Activated naive CD4-positive, alpha-beta T cell treated with anti-CD3 and anti-CD28 coated beads, Interleukin-2, amount 50 U/mL, for 72 hours (primary cell): ENCODE measurements around the gene GALNS. TPM values are rescaled to one million over a fixed set of nuclear protein-coding genes. Genes with fewer than 3 reads are reported as not detected.
"Not testable (repeated sequence)": the region's sequence is repeated elsewhere in the genome, so short reads cannot be mapped to it uniquely, and the experiment has no call there.

Experiments used
- ATAC-seq, 2 donors: fragments of 150-1000 bp; cut with Tn5 transposase; 2 replicates each; pipeline ENCODE4 v1.10.0; 2021; ENCODE audit warnings: mild to moderate bottlenecking in 2 of 2, moderate library complexity in 2 of 2
- DNase-seq, 2 donors: peaks; one replicate each; pipeline ENCODE4 v3.0.0; 2021 to 2022; ENCODE audit warnings: low spot score in 2 of 2
- H3K27ac Mint-ChIP-seq, 2 donors: one replicate each; pipeline ENCODE4 v1.8.0; 2022; ENCODE audit warnings: mild to moderate bottlenecking in 2 of 2, mixed read lengths in 2 of 2
- H3K36me3 Mint-ChIP-seq, 2 donors: one replicate each; pipeline ENCODE4 v1.8.0; 2022; ENCODE audit warnings: mixed read lengths in 2 of 2
- H3K9me3 Mint-ChIP-seq, 2 donors: one replicate each; pipeline ENCODE4 v1.8.0; 2022; ENCODE audit warnings: mixed read lengths in 2 of 2
- total RNA-seq, 2 donors: library from RNA; stranded (reverse); gene quantifications; one replicate each; pipeline ENCODE4 v1.2.3, GENCODE V29; 2022

GALNS gene
- total RNA-seq, 2 donors from 2014 or later, result 29.3 to 50.3 TPM

DNA sequence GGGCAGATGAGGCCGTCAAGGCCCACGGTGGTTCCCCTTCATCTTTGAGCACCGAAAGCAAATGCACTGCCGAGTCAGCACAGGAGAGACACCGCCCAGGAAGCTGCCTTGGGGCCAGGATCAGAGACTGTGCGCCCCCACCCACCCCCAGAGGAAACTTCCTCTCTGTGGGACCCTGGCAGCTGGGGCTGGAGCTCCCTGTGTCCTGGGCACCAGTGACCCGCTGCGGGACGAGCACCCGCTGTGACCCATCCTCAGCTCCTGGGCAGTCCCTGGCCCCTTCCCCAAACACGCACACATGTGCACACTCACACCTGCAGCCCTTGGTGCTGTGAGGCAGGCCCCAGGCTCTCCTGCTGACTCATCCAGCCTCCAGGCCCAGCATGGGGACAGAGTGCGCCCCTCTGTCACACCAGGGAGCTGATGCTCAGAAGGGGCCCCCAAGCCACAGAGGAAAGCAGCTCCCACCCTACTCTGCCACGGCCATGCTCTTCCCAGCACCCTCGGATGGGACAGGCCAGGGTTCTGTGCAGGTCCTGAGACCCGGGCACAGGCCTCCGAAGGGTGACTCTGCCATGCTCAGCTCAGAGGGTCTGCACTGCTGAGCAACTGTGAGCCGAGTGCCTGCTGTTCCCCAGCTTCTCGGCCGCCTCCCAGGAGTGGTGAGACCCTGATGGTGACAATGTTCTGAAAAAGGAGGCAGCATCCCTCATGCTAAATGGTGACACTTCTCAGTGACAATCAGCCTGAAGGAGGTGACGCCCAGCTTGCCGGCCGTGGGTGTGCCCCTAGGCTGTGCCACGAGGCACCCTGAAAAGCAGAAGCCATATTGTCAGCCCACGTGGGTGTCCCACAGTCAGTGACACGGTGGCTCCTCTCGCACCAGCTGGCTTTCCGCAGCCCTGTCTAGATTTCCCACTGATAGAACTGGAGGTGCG lies 75.3 kb downstream of the GALNS start:
- peak; percentile 38 to 51 for ATAC-seq
- H3K36me3 Mint-ChIP-seq, result no peaks in the 10 kb centered on the region

DNA sequence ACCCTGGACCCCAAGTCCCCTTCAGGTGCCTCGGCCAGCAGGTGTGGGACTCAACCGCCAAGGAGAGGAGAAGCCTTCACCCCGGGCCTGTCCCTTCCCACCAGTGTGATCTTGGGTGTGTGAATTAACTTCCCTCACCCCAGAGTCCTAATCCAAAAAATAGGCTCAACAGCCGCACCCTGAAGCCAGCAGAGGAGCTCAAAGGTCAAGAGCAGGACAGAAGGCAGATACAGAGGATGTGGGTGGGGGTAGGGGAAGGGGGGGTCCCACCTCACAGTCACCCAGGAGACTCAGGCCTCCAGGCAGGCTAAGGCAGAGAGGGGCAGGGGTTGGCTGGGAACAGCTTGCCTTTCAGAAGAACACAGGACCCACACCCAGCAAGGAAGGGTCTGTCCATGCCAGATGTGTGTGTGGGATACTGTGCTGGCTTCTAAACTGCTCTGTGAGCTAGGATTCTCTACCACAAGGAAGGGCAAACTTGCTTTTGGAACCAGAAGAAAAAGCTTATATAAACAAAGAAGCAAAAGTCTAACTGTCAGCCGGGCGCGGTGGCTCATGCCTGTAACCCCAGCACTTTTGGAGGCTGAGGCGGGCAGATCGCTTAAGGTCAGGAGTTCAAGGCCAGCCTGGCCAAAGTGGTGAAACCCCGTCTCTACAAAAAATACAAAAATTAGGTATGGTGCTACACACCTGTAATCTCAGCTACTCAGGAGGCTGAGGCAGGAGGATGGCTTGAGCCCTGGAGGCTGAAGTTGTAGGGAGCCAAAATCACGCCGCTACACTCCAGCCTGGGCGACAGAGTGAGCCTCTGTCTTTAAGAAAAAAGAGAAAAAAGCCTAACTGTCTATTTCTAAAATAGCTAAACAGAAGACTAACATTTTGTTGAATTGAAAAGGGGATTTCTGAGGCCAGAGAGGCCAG lies 76.3 kb downstream of the GALNS start:
- ATAC-seq, result no peak
- Mint-ChIP-seq H3K9me3 (no peaks in the 10 kb centered on the region), H3K36me3 (no peaks in the 10 kb centered on the region), H3K27ac (peak overlapping the region; percentile 83 to 92)
- no peak for DNase-seq

More for the DNA sequence above, 75.3 kb downstream of the GALNS start:
- Mint-ChIP-seq H3K9me3 (no peaks in the 10 kb centered on the region), H3K27ac (peak overlapping the region; percentile 83 to 92)
- peak in 1 of 2 donors; percentile 43 for DNase-seq

DNA sequence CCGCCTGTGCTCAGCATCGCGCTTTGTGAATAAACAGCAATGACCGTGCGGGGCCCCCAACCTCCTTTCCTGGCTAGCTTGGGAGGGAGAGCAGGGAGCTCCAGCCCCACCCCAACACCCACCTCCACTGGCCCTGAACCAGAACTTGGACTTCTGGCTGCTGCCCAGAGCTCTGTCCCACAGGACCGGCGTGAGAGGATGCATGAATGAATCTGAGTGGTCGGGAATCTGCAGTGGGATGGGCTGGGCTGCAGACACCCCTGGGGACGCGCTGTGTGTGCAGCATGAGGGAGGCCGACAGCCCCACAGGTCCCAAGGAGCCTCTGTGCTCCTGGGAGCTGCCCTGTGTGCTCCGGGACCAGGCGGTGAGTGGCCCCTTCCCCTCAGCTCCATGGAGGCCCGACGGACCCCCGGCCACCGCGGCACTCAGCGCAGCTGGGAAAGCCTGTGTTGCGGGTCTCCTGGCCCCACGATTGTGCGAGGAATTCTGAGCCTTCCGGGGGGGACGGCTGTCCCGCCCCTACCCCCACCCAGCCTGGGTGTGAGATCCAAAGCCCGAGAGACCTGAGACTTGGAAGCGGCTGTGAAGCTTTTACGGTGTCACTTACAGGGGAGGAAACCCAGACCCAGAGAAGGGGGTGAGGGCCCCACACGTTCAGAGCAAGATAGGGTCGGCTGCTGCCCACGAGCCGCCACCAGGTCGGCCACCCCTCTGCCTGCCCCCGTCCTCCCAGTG lies 77.2 kb downstream of the GALNS start:
- no peak for DNase-seq
- ATAC-seq, result no peak

DNA sequence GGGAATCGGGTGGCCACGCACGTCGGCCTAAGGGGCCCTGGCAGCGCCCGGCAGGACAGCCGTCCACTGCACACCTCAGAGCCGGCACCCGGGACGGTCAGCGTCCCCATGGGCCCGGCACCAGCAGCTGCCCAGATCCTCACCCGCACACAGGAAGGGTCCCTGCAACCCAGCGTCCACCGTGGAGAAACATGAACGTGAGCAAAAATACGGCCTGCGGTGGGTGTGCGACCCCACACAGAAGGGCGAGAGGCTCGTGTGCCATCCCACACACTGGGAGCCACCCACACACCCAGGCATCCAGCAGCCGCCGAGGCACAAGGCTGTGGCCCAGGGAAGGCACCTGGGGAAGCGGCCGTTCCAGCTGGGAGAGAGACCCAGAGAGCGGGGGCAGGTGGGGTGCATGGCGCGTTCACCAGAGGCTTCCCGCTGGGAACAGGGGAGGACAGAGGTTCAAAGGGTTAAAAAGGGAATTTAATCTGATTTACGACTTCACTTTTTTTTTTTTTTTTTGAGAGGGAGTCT lies 78.1 kb downstream of the GALNS start:
- DNase-seq, result no peak
- H3K9me3 Mint-ChIP-seq, result no peaks in the 10 kb centered on the region
- ATAC-seq, result no peak
- H3K36me3 Mint-ChIP-seq, result no peaks in the 10 kb centered on the region
- H3K27ac Mint-ChIP-seq, result no peak overlapping the region

More for the DNA sequence above, 77.2 kb downstream of the GALNS start:
- Mint-ChIP-seq H3K36me3 (no peaks in the 10 kb centered on the region), H3K9me3 (no peaks in the 10 kb centered on the region), H3K27ac (peak overlapping the region in 1 of 2 donors; percentile 60)

DNA sequence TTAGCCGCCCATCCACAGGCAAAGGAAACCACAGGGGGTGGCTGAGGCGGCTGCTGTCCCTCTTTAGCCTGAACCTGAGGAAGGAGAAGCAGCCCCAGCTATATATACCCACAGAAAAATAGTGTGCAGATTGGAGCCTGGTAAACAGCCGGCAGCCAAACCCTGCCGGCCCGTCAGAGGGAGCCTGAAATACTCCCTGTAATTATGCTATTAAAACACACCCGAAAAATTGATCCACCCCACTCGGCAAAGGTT lies 78.5 kb downstream of the GALNS start:
- Mint-ChIP-seq H3K27ac (no peak overlapping the region), H3K36me3 (no peaks in the 10 kb centered on the region), H3K9me3 (no peaks in the 10 kb centered on the region)
- DNase-seq, result no peak
- no peak for ATAC-seq

DNA sequence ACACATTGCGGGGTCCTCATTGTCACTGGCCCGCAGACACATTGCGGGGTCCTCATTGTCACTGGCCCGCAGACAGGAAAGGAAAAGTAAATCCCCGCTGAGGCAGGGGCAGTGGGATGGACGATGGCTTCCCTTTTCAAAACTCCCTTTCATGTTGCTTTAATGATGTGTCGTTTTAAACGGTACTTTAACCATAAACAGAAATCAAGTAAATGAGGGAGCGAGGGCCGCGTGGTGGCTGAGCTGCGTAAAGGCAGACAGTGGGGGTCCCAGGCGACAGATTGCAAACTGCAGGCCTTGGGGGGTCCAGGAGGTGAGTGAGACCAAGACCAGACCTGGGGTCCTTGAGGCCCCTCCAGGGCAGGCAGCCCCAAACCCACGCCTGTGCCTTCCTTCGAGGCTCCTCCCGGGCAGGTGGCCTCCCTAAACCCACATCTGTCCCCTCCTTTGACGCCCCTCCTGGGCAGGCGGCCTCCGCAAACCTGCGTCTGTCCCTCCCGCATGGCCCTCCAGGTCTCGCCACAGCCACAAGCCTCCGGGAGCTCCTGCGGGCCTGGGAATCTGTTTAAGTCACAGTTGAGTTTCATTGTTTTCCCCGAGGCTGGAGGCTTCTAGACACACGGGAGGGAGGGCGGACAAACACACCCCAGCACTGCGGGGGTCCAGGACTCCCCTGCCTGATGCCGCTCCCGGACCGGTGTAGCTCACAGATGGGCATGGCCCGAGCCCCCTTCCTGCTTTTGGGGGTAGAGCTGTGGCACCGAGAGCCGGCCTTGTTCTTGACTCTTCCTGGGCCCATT lies 79.1 kb downstream of the GALNS start:
- no peak for DNase-seq
- H3K27ac Mint-ChIP-seq, result no peak overlapping the region
- no peaks in the 10 kb centered on the region for H3K36me3 Mint-ChIP-seq
- H3K9me3 Mint-ChIP-seq, result no peaks in the 10 kb centered on the region
- no peak for ATAC-seq

DNA sequence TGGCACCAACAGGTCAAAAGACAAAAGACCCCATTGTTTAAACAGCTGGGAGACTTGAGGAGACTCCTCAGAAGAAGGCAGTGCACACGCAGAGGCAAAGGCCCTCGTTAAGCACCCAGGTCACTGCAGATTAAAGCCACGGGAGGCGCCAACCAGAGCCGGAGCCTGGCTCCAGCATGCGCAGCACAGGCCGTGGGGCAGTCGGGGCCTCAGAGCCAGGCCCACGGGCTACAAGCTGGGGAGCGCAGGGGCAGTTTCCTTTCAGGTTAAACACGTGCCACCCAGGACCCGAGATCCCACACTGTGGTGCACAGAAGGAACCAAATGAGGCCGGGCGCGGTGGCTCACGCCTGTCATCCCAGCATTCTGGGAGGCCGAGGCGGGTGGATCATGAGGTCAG lies 80.9 kb downstream of the GALNS start:
- Mint-ChIP-seq H3K36me3 (no peaks in the 10 kb centered on the region), H3K27ac (no peak overlapping the region), H3K9me3 (no peaks in the 10 kb centered on the region)
- DNase-seq (no peak), ATAC-seq (no peak)

DNA sequence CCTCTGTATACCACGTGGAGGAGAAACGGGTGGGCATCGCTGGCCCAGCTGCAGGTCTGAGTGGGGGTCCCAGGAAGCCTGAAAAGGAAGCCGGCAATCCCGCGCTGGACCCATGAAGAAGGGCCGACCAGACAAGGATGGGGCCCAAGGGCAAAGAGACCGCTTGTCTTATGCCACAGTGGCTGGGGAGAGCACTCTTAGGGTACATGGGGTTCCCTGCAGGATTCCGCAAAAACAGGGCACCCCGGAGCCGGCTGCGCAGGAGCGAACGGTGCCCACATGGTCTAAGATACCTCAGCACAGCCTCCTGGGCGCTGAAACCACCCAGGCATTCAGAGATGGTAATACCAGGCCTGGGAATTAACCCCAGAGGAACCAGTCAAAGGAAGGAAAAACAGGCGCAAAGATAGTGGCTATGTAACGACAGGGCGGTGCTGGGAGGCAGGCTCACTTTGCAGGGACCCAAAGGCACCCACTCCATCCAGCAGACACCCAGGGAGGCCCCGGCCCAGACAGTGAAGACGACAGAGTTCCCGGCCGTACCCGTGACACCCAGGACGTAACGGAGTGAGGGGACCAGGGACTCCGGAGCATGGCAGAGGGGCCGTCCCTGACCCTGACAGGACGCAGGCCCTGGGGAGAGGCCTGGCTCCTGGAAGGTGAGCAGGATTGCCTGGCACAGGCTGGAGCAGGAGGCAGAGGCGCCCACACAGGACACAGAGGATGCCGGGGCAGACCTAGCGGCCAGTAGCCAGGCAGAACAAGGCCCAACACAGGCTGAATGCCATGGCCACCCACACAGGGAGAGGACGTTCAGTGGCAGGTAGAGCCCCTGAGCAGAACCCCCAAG lies 82.0 kb downstream of the GALNS start:
- Mint-ChIP-seq H3K36me3 (no peaks in the 10 kb centered on the region), H3K27ac (peak overlapping the region in 1 of 2 donors; percentile 37), H3K9me3 (no peaks in the 10 kb centered on the region)
- ATAC-seq, result no peak
- no peak for DNase-seq

DNA sequence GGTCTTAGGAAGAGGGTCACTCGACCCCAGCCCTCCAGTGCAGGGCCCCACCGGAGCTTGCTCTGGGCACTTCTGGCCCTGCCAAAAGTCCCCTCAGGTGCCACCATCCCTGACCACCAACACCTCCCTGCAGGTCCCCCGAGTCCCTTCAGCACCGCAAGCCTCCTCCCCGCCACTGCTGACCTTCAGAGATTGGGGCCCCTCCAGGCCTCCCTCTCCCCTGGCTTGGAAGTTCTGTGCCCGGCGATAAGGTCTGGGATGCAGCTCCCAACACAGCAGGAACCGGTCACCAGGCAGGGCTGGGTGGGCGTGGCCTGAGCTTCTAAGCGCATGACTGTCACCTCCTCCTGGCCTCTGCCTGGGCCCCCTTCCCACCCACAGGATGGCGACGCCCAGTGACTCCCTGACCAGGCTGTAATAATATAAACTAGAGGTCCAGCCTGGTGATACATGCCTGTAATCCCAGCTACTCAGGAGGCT lies 82.9 kb downstream of the GALNS start:
- H3K36me3 Mint-ChIP-seq, result no peaks in the 10 kb centered on the region
- ATAC-seq (no peak), DNase-seq (no peak)
- no peak overlapping the region for H3K27ac Mint-ChIP-seq
- no peaks in the 10 kb centered on the region for H3K9me3 Mint-ChIP-seq

DNA sequence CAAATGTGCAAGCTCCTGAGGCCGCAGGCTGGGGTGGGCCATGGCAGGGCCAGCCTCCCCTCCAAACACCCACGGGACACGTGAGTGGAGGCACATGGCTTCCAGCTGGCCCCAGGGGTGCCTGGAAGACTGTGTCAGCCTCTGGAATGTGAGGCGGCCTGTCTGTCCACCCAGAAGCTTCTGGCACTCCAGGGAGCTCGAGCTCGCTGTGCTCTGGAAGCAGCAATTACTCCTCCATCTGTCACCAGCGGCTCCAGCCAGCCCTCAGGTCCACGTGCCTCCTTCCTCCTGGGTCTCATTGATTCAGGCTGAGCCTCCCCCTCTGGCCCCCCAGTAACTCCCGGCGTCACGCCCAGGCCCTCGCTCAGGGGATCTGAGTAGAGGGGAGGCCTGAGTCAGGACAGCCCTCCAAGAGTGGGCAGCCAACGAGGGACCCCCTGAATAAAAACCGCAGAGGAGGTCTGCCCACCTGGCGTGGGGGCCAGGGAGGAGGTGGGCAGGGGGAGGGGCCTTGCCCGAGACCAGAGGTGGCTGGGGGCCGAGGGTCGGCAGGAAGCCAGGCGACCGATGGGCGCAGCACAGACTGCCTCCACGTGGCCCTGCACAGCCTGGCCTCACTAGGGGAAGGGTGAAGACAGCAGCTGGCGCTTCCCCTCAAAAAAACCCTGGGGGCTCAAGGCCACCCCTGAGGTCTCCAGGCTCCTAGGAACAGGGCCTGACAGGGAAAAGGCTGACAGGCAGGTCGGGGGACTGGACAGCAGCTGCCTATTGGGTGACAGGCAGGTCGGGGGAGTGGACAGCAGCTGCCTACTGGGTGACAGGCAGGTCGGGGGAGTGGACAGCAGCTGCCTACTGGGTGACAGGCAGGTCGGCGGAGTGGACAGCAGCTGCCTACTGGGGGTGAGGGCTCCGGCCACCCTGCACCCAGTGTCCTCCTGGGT lies 83.6 kb downstream of the GALNS start:
- Mint-ChIP-seq H3K9me3 (no peaks in the 10 kb centered on the region), H3K36me3 (no peaks in the 10 kb centered on the region), H3K27ac (no peak overlapping the region)
- ATAC-seq (no peak), DNase-seq (no peak)

DNA sequence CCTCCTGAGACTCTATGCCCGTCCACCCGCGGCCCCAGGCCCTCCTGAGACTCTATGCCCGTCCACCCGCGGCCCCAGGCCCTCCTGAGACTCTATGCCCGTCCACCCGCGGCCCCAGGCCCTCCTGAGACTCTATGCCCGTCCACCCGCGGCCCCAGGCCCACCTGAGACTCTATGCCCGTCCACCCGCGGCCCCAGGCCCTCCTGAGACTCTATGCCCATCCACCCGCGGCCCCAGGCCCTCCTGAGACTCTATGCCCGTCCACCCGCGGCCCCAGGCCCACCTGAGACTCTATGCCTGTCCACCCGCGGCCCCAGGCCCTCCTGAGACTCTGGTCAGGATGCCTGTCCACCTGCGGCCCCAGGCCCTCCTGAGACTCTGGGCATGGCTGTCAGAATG lies 85.0 kb downstream of the GALNS start:
- not testable (repeated sequence) for H3K9me3 Mint-ChIP-seq, ATAC-seq, H3K27ac Mint-ChIP-seq, DNase-seq, H3K36me3 Mint-ChIP-seq

DNA sequence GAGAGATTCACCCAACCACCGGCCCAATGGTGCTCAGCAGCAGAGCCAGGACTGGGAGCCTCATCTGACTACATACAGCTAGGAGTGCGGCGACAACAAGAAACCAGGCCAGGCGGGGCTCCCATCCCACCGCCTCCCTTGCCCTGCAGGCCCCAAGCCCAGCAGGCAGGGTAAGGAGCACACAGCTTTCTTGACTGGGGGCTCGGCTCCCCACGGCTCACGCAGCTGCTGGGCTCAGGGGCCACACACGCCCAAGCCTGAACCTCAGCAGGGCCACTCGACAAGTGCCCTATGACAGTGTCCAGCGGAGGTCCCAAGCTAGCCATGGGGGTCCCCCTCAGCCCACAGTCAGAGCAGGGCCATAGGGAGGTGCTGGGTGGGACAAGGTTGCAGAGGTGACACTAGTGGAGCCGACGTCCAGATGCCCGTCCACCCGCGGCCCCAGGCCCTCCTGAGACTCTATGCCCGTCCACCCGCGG lies 85.4 kb downstream of the GALNS start:
- H3K36me3 Mint-ChIP-seq, result no peaks in the 10 kb centered on the region
- no peaks in the 10 kb centered on the region for H3K9me3 Mint-ChIP-seq
- DNase-seq (no peak), ATAC-seq (no peak)
- no peak overlapping the region for H3K27ac Mint-ChIP-seq

DNA sequence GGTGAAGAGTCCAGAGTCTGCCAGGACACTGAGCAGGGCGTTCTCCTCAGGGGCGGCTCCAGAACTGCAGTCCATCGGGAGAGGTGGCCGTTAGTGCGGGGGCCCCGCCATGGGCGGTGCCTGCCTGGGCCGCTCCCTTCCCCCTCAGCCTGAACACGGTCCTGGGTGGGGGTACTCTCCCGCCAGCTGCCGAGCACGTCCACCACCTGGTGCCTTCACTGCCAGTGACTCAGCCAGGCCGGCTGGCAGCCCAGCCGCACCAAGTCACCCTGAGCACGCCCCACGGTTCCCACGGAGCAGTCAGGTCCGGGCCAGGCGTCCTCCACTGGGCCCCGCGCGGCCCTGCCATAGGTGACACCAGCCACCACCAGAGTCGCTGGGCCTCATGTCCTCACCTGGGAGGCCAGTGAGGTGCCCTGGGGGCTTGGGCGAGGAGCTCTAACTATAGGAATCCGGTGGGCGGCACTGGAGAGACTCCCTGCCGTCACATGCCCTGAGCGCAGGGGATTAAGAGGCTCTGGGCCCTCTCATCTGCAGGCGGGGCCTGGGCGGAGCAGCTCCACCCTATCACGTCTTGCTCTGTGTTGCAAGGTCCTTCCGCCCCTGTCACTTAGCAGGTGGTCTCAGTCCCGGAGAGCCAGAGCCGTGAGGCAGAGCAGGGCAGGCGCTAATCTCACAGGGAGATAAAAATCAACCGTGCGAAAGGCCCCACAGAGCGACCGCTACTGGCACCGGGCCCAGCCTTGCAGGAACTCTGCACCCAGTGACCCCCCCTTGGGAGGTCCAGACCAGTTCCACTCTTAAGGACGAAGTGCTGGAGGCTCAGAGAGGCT lies 86.1 kb downstream of the GALNS start:
- Mint-ChIP-seq H3K36me3 (no peaks in the 10 kb centered on the region), H3K27ac (peak overlapping the region in 1 of 2 donors; percentile 60), H3K9me3 (no peaks in the 10 kb centered on the region)
- peak in 1 of 2 donors; percentile 36 for ATAC-seq
- no peak for DNase-seq
